8988T (cell line): ENCODE measurements around the gene NTN4.
"Not testable (repeated sequence)": the region's sequence is repeated elsewhere in the genome, so short reads cannot be mapped to it uniquely, and the experiment has no call there.

Experiments used
- DNase-seq: peaks from one replicate; pipeline ENCODE4 v3.0.0; 2011

NTN4 gene

GRCh38 chr12:95796225-95796981 lies 5.8 kb upstream of the NTN4 start:
- DNase-seq = no peak

- DNase-seq = peak; percentile 20
Measured at GRCh38 chr12:95790917-95791849, 619 bp upstream of the NTN4 start.

GRCh38 chr12:95789126-95790032 lies 1.2 kb downstream of the NTN4 start:
- peak; percentile 26 for DNase-seq

- no peak for DNase-seq
Measured at GRCh38 chr12:95788637-95789036, 1.9 kb downstream of the NTN4 start.

GRCh38 chr12:95787274-95787818 lies 3.2 kb downstream of the NTN4 start:
- DNase-seq = no peak

- no peak for DNase-seq
Measured at GRCh38 chr12:95784915-95785314, 5.6 kb downstream of the NTN4 start.

GRCh38 chr12:95784286-95784685 lies 6.3 kb downstream of the NTN4 start:
- DNase-seq = no peak

GRCh38 chr12:95775466-95775865 lies 15.1 kb downstream of the NTN4 start:
- DNase-seq = not testable (repeated sequence)

GRCh38 chr12:95774311-95775045 lies 16.1 kb downstream of the NTN4 start:
- no peak for DNase-seq

GRCh38 chr12:95773320-95773719 lies 17.2 kb downstream of the NTN4 start:
- no peak for DNase-seq

GRCh38 chr12:95767703-95768102 lies 22.9 kb downstream of the NTN4 start:
- DNase-seq = no peak

GRCh38 chr12:95766356-95767019 lies 24.1 kb downstream of the NTN4 start:
- DNase-seq = no peak

GRCh38 chr12:95764848-95765247 lies 25.7 kb downstream of the NTN4 start:
- no peak for DNase-seq

- peak; percentile 34 for DNase-seq
Measured at GRCh38 chr12:95763809-95764253, 26.7 kb downstream of the NTN4 start.

- DNase-seq = no peak
Measured at GRCh38 chr12:95762123-95762785, 28.3 kb downstream of the NTN4 start.

- DNase-seq = no peak
Measured at GRCh38 chr12:95760371-95760770, 30.2 kb downstream of the NTN4 start.

GRCh38 chr12:95759718-95760117 lies 30.8 kb downstream of the NTN4 start:
- DNase-seq = no peak

- DNase-seq = no peak
Measured at GRCh38 chr12:95759039-95759438, 31.5 kb downstream of the NTN4 start.

- no peak for DNase-seq
Measured at GRCh38 chr12:95756362-95756761, 34.2 kb downstream of the NTN4 start.

- DNase-seq = no peak
Measured at GRCh38 chr12:95755261-95755865, 35.2 kb downstream of the NTN4 start.
